MM.1S (cell line): ENCODE results near the gene RNF112.

Source experiments
- DNase-seq: peaks from one replicate; pipeline ENCODE4 v3.0.0-alpha.2; 2015
- H2AFZ ChIP-seq: fragments of 300-600 bp; sonication (generic); 2 replicates; pipeline ENCODE4 v1.6.0; 2016; ENCODE audit warnings: antibody characterized with exemption, low read length
- H3F3A ChIP-seq: fragments of 300-600 bp; sonication (generic); 2 replicates; pipeline ENCODE4 v1.6.1; 2016; ENCODE audit warnings: mild to moderate bottlenecking, antibody characterized with exemption, low read length, moderate library complexity, mixed read lengths; ENCODE audit not compliant: insufficient read depth
- H3K27ac ChIP-seq: fragments of 300-600 bp; sonication (generic); 2 replicates; pipeline ENCODE4 v1.5.1; 2016; ENCODE audit warnings: mild to moderate bottlenecking, low read length
- H3K27me3 ChIP-seq: fragments of 300-600 bp; sonication (generic); replicated peaks from 2 replicates; pipeline ENCODE4 v1.6.0; 2016; ENCODE audit warnings: low read length; ENCODE audit not compliant: insufficient read depth
- H3K36me3 ChIP-seq: fragments of 300-600 bp; sonication (generic); replicated peaks from 2 replicates; pipeline ENCODE4 v1.6.1; 2016; ENCODE audit warnings: mild to moderate bottlenecking, low read length, mixed read lengths; ENCODE audit not compliant: insufficient read depth
- H3K4me1 ChIP-seq: fragments of 300-600 bp; sonication (generic); 2 replicates; pipeline ENCODE4 v1.6.1; 2016; ENCODE audit warnings: low read length, mixed read lengths
- H3K4me2 ChIP-seq: fragments of 300-600 bp; sonication (generic); 2 replicates; pipeline ENCODE4 v1.6.0; 2016; ENCODE audit warnings: low read depth, low read length
- H3K4me3 ChIP-seq: fragments of 300-600 bp; sonication (generic); 2 replicates; pipeline ENCODE4 v1.5.1; 2016; ENCODE audit warnings: low read length, mixed read lengths
- H3K79me2 ChIP-seq: fragments of 300-600 bp; sonication (generic); 2 replicates; pipeline ENCODE4 v1.6.1; 2016; ENCODE audit warnings: mixed run types, low read length, mixed read lengths
- H3K9ac ChIP-seq: fragments of 300-600 bp; sonication (generic); 2 replicates; pipeline ENCODE4 v1.6.1; 2016; ENCODE audit warnings: low read length, mixed read lengths
- H3K9me2 ChIP-seq: fragments of 300-600 bp; sonication (generic); replicated peaks from 2 replicates; pipeline ENCODE4 v1.6.1; 2016; ENCODE audit warnings: mild to moderate bottlenecking, low read length, mixed read lengths; ENCODE audit not compliant: insufficient read depth
- H3K9me3 ChIP-seq: fragments of 300-600 bp; sonication (generic); replicated peaks from 2 replicates; pipeline ENCODE4 v1.6.1; 2016; ENCODE audit warnings: mild to moderate bottlenecking, low read length, mixed read lengths; ENCODE audit not compliant: insufficient read depth
- H4K20me1 ChIP-seq: fragments of 300-600 bp; sonication (generic); 2 replicates; pipeline ENCODE4 v1.6.1; 2016; ENCODE audit warnings: mild to moderate bottlenecking, low read length, moderate library complexity, mixed read lengths; ENCODE audit not compliant: insufficient read depth
- CTCF ChIP-seq: fragments of 300-600 bp; sonication (generic); IDR thresholded peaks from 2 replicates; pipeline ENCODE4 v1.5.1; 2016; ENCODE audit warnings: antibody characterized with exemption, low read length, mixed read lengths
- EZH2 ChIP-seq: fragments of 300-600 bp; sonication (generic); optimal IDR thresholded peaks from 2 replicates; pipeline ENCODE3; 2017; ENCODE audit warnings: low read depth, mild to moderate bottlenecking, antibody characterized with exemption, low read length, mixed read lengths
- EZH2phosphoT487 ChIP-seq: fragments of 300-600 bp; sonication (generic); IDR thresholded peaks from 2 replicates; pipeline ENCODE4 v1.6.1; 2018; ENCODE audit warnings: antibody characterized with exemption, low read length

The RNF112 gene

GRCh38 chr17:19369846-19370492 is 41.1 kb upstream of the RNF112 start:
- no peak for TF ChIP-seq CTCF
- TF ChIP-seq EZH2phosphoT487, result no peak
- TF ChIP-seq EZH2, result no peak
- DNase-seq, result no peak
- H3K4me2 ChIP-seq, result no peak overlapping the region
- H3K79me2 ChIP-seq, result no peaks in the 10 kb centered on the region
- no peaks in the 10 kb centered on the region for H3F3A ChIP-seq
- H3K36me3 ChIP-seq, result no peaks in the 10 kb centered on the region
- no peaks in the 10 kb centered on the region for H3K9me2 ChIP-seq
- H4K20me1 ChIP-seq, result no peaks in the 10 kb centered on the region
- no peak overlapping the region for H3K27ac ChIP-seq
- no peak overlapping the region for H2AFZ ChIP-seq
- peaks cover 8% of the 10 kb centered on the region; the same call in 1 of the 2 replicates for H3K4me1 ChIP-seq
- H3K27me3 ChIP-seq, result no peaks in the 10 kb centered on the region; the same call in 1 of the 2 replicates
- no peaks in the 10 kb centered on the region for H3K9me3 ChIP-seq
- no peak overlapping the region for H3K9ac ChIP-seq
- no peak overlapping the region for H3K4me3 ChIP-seq

- H2AFZ ChIP-seq, result no peak overlapping the region
- no peaks in the 10 kb centered on the region for H3K9me3 ChIP-seq
- no peaks in the 10 kb centered on the region for H3K9me2 ChIP-seq
- peaks cover 8% of the 10 kb centered on the region; the same call in 1 of the 2 replicates for H3K4me1 ChIP-seq
- no peaks in the 10 kb centered on the region for H3F3A ChIP-seq
- H3K4me3 ChIP-seq, result no peak overlapping the region
- H3K9ac ChIP-seq, result no peak overlapping the region
- no peaks in the 10 kb centered on the region for H3K79me2 ChIP-seq
- H3K36me3 ChIP-seq, result no peaks in the 10 kb centered on the region
- no peaks in the 10 kb centered on the region for H3K27me3 ChIP-seq
- TF ChIP-seq EZH2phosphoT487 (no peak), CTCF (no peak), EZH2 (no peak)
- no peak for DNase-seq
- H3K4me2 ChIP-seq, result no peak overlapping the region
- H4K20me1 ChIP-seq, result no peaks in the 10 kb centered on the region
- H3K27ac ChIP-seq, result no peak overlapping the region
Measured at GRCh38 chr17:19370493-19370960, 40.5 kb upstream of the RNF112 start.

- H3K27me3 ChIP-seq, result no peaks in the 10 kb centered on the region
- TF ChIP-seq EZH2phosphoT487 (no peak), EZH2 (no peak), CTCF (no peak)
- no peaks in the 10 kb centered on the region for H3K36me3 ChIP-seq
- DNase-seq, result no peak
- peaks cover 8% of the 10 kb centered on the region; the same call in 1 of the 2 replicates for H3K4me1 ChIP-seq
- no peaks in the 10 kb centered on the region for H3K9me3 ChIP-seq
- H3F3A ChIP-seq, result no peaks in the 10 kb centered on the region; the same call in 1 of the 2 replicates
- H3K9ac ChIP-seq, result no peak overlapping the region
- no peak overlapping the region for H3K27ac ChIP-seq
- no peaks in the 10 kb centered on the region for H3K9me2 ChIP-seq
- H2AFZ ChIP-seq, result no peak overlapping the region
- no peak overlapping the region for H3K4me3 ChIP-seq
- no peaks in the 10 kb centered on the region for H4K20me1 ChIP-seq
- no peaks in the 10 kb centered on the region for H3K79me2 ChIP-seq
- no peak overlapping the region for H3K4me2 ChIP-seq
Measured at GRCh38 chr17:19371259-19372010, 39.6 kb upstream of the RNF112 start.
